HG02763 (cell line): ENCODE measurements around the gene LIPA.

ENCODE experiments used
- ATAC-seq: cut with Tn5 transposase; IDR thresholded peaks from one replicate; pipeline ENCODE4 v1.9.1; 2021; ENCODE audit warnings: mild to moderate bottlenecking, moderate library complexity; ENCODE audit not compliant: unreplicated experiment

The LIPA gene

DNA sequence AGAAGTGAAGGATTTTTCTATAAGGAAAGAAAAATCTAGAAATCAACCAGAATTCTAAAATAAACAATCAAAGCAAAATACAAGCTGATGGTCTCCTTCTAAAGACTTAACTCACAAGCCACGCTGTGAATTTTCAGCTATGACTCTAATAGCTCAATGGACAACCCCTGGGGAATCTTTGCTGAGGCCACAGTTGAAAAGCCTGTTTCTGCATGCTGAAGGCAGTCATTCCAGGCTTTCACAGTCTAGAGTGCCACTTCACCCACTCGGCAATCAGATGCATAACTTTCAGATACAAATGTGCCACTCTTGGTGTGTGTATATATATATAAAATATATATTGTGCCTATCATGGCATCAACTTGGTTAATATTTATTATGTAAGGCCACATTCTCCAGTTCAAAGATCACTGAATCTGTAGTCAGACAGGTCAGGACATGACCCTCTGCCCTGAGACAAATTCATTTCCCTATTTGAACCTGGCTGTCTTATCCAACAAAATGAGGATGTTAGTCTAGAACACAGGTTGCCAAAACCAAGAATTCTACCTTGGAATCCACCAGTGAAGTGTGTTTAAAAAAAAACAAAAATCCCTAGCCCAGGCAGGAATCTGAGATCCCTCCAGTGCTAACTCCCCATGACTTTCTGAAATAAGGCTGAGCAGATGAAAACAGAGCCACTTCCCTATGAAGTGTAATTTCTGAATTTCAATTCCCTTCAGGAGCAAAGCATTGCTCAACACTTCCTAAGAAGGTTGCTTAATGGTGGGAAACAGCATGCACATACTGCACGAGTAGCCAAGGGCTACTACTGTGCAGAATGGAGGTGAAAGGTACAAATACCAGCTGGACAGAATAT is 9.9 kb downstream of the LIPA start:
- no peak for ATAC-seq

DNA sequence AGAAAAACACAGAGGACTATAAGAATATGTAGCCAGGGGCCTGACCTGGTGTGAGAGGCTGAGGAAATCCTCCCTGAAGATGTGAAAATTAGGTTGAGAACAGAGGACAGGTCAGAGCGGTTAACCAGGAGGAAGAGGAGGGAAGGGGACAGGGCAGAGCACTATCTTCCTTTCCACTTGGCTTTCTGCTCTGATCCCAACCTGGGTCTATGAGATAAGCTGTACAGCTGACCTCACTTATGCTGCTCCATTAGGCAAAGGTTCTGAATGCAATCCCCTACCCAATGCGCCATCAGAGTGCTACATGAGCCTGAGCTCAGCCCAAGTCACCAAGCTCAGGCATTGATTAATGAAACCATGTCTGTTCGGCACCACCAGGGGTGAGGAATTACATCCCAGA is 10.5 kb downstream of the LIPA start:
- ATAC-seq: no peak

DNA sequence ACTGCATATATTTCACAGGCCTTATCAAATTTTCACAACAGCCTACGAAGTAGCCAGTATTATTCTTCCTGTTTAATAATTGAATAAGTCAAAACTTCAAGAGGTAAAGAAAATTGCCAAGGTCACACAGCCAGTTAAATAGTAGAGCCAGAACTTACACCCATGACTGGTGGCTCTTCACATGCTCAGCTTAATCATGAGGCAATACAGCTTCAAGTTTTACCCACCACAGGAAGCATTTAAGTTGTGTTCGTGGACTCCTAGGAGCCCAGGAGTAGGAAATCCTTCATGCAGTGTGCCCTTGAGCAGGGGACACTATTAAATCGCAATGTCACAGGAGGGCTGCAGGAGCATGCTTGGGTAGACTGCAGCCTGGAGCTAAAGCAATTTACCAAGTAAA is 11.1 kb downstream of the LIPA start:
- no peak for ATAC-seq

DNA sequence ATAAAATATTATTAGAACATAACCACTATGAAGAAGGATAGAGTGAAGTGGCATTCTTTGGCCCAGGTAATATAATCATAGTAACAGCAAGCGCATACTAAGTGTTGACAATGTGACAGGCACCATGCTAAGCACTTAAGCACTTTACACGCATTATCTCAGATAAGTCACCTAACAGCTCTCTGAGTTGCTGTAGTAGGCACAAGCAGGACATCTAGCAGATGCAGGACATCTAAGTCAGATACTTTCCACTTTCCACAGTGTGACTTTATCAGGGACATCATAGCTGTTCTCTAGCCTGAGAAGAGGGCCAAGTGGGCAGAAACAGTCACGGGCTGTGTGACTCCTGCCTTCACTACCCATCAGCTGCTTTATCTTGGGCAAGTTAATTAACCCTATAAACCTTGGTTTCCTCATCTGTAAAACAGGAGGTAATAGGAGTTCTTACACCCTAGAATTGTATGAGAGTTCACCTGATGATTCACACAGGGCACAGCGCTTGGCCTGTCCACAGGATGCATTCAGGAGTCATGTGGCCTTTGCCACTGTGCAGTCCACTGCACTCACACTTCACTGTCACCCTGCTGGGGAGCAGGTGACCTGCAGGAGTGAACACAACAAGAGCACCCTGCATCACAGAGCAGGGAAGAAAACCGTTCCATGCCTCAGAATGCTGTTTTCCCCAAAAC is 12.5 kb downstream of the LIPA start:
- ATAC-seq: no peak

DNA sequence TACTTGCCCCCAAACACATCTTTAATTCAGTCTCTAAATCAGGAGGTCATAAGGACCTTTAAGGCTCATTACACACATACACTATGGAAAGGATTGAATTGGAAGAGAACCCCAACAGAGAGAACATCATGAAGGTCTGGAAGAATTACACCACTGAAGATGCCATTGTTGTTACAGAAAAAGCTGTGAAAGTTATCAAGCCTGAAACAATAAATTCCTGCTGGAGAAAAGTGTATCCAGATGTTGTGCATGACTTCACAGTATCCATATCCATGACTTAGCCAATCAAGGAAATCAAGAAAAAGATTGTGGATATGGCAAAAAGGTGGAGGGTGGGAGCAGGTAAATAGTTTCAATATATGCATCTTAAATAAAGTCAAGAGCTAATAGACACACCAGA is 13.7 kb downstream of the LIPA start:
- ATAC-seq: no peak

DNA sequence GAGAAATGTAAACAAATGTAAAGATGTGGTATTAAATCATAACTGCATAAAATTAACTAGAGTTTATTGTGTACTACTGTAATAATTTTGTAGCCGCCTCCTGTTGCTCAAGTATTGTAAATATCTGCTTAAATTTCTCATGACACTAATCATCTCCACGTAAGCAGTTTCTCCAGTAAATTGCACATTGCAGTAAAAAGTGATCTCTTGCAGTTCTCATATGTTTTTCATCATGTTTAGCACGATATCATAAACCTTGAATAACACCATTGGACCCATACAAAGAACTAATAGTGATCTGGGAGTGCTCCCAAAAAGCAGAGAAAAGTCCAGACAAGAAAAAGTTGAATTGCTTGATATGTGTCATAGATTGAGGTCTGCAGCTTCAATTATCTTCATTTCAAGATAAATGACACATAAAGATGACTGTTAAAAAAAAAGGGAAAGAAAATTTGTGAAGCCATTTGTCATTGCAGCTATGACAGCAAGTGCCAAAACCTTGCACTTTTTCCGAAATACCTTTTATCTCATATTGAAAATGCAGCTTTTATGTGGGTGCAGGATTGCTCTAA is 15.3 kb downstream of the LIPA start:
- no peak for ATAC-seq

DNA sequence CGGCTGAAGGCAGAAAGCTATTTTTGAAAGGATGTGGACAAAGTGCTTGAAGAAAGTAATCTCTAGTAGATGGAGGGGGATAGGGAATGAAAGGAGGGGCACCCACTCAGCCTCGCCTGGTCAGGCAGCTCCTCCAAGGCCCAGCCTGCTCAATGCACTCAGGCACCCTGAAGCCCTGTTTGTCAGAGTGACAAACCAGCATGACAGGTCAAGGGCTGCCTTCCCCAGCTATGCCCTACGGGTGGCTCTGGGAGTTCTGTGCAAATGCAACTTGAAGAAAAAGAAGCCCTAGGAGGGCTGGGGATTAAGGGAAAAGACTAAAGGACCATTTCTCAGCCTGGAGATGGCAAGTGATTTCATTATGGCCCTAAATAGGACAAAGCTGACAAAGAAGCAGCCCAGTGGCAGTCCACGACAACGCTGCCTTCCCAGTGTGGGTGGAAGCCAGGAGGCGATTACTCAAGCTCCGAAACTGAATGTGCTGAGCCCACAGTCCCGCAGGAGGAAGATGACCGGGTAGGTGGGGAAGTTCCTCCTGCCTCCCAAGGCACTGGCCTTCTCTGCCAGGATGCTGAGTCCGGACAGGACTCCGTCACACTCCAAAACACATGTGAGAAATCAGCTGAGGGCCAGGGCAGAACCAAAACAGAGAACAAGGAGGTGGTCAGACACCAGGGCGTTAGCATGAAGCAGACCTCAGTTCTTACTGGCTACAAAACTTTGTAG is 16.3 kb downstream of the LIPA start:
- ATAC-seq: no peak

DNA sequence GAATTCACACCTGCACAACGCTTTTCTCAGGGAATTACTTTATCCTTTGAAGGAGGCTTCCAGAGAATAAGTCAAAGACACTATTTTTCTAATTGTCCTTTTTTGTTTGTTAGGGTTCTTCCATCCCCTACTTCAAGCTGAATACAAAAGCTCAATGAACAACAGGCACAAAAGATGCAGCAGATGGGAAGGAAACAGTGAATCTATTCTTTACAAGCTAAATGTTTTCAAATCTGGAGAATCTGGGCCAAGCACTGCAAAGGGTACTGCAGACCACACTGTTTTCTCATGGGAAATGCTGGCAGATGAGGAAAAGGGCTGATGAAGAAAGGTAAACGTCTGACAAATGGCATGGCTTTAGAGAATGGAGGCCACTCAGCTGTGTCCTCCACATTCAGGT is 18.5 kb downstream of the LIPA start:
- ATAC-seq: no peak

DNA sequence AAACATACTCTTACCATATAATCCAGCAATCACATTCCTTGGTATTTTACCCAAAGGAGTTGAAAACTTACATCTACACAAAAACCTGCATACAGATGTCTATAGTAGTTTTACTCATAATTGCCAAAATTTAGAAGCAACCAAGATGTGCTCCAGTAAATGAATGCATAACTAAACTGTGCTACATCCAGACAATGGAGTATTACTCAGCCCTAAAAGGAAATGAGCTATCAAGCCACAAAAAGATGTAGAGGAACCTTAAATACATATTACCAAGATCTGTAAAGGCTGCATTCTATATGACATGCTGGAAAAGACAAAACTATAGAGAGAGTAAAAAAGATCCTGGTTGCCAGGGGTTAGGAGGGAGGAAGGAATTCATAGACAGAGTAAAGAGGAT is 22.6 kb downstream of the LIPA start:
- no peak for ATAC-seq

DNA sequence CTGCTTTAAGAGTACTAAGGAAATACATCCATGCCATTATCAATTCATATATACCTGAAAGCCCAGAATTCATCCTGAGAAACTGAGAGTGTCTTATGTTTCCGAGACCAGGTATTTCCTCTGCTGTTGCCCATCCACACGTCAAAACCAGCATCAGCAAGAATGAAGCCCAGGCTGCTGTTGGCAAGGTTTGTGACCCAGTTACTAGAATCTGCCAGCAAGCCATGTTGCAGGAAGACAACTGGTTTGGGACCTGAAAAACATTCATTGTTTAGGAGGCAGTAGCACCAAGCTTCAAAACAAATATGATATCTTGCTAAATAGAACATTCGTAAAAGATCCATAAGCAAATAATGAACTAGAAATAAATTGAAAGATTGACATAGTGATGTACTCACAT is 23.4 kb downstream of the LIPA start:
- ATAC-seq: no peak

DNA sequence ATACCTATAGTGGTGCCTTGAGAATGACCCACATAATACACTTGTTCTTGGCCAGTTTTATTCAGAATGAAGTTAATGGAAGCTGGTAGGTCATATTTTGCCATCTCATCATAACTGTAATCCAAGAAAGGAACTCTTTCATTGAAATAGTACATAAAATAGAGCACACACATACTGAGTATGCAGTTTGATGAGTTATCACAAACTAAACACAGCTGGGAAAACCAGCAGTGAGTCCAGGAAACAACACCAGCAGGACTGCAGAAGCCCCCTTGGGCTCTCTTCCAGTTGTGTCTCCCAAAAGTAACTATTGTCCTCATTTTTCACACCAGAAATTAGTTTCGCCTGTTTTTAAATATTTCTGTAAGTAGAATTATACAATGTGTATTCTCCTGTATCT is 24.7 kb downstream of the LIPA start:
- no peak for ATAC-seq

DNA sequence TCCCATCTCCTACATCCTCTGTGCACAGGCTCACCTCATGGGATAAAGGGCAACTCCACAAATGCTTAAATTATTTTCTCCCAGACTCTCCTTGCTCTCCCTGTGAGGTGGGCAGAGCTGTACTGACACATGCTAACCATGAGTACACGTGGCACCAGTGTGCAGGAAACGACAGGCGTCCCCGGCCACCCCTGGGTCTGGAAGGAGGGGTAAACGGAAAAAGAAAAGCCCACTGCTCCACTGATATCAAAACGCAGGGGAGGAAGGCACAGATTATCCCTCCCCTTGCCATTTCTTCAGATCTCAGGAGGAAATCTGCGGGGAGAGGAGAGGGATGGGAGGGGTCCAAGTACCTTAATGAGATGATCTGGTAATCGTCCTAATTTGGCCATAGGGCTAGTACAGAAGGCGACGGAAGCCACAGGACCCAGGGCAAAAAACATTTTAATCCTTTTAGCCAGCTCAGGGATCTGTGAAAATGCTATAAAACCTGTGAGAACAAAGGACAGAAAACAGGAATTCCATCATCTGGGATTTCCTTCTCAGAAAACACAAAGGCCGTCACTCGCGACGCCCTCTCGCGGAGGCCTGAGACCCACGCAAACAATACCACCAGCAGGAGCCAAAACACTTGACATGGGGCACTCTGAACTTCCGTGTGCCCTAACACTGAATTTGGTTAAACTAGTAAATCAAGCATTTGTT is 26.7 kb downstream of the LIPA start:
- ATAC-seq: no peak

DNA sequence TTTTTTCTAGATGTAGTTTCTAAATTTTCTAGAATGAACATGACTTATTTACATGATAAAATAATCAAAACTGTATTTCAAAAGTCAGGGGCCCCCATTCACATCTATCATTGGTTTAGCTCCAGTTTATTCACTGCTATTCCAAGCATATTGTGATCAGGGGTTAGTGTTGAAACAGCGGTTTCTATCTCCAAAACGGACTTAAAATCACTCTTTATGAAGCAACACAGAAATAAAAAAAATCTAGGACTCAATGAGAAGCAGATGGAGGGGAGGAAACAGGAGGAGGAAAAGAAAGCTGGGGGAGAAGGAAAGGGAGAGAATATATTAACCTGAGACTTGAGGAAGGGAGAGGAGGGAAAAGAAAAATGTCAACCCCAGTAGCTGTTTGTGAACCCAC is 29.7 kb downstream of the LIPA start:
- no peak for ATAC-seq

DNA sequence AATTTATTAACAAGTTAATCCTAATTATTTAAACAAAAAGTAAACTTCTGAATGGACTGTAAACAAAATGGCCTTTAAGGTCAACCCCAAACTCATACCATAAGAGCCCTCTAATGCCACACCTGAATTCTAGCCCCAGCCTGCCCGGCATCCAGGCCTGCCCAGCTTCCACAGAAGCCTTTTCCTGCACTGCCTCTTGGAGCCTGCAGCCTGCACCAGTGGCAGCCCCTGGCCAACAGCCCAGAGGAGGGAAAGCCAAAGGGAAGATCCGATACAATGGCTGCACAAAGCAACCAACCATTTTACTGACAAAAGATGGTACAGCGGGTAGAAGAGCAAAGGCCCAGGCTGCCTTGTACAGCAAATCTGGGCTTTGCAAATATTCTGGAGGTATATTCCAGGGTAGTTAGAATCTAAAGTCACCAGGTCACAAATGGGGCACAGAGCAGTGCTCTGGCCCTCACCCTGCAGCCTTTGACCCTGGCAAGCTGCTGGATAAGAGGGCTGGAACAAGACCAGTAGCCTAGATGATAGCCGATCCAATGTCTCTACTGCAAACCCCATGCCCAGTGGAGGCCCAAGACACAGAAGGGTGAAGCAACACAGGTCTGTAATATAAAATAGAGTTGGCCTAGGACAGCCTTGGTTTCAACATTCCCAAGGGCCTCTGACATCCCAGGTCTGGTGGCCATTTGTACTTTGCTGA is 31.9 kb downstream of the LIPA start:
- ATAC-seq: no peak

DNA sequence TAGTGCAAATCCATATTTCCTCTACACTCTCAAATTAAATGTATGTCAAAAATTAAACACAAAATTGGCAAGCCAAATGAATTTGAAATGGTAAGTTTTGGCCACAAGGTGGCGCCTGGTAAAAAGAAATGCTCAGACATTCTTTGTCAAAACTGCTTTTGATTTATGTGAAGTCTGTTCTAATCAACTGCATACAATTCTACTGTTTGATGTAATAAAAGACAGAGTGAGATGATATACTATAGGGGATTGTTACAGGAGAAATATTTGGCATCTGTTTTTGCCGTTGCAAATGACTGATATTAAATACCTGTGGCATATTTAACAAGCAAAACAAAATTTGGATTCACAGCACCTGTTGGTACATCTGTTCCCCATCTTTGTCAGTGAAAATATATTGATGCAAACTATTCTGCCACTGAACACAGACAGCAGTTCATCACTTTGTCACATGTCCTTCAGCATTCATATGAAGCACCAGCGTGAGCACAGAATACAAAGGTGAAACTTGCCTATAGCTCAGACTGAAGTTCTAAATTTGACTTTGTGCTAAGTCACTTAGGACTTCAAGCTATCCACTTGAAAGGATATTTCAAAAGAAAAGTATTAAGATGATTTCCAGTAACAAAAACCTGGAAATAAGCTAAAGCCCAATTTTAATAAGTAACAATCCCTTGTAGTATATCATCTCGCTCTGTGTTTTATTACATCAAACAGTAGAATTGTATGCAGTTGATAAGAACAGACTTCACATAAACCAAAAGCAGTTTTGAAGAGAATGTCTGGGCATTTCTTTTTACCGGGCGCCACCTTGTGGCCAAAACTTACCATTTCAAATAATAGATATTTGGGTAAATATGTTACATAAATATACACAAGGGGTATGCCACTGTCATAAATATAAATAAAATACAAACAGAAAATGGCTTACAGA is 34.3 kb downstream of the LIPA start:
- ATAC-seq: no peak

DNA sequence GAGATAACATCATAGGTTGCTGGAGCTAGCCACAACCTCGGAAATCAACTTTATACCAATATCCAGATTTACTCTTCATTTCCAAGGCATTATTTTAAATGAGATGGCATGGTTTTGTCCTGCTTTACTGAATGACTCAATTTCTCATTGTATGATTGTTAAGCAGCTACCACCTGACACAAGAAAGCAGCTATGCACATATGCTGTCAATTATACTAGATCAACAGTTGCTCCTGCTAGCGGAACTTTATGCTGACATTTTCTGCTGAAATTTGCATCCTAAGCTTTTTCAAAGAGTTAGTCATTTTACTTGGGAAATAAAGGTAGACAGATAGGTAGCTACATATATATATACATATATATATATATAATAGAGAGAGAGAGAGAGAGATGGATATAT is 35.5 kb downstream of the LIPA start:
- no peak for ATAC-seq

DNA sequence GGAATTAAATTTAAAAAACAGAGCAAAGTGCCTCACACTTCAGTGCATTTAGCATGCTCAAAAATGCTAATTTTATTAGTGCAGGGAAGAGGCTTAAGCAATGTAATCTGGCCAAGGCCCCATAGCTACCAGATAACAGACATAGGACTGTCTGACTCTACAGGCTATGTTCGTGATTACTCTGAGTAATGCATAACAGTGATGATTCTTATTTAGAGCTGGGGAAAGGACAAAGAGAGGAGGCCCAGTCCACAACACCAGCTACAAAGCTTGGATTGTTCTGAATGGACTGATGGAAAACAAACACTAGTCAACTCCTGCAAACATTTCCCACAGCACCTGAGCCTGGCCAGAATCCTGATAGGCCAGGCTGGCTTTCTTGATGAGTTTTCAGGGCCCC is 36.1 kb downstream of the LIPA start:
- no peak for ATAC-seq

DNA sequence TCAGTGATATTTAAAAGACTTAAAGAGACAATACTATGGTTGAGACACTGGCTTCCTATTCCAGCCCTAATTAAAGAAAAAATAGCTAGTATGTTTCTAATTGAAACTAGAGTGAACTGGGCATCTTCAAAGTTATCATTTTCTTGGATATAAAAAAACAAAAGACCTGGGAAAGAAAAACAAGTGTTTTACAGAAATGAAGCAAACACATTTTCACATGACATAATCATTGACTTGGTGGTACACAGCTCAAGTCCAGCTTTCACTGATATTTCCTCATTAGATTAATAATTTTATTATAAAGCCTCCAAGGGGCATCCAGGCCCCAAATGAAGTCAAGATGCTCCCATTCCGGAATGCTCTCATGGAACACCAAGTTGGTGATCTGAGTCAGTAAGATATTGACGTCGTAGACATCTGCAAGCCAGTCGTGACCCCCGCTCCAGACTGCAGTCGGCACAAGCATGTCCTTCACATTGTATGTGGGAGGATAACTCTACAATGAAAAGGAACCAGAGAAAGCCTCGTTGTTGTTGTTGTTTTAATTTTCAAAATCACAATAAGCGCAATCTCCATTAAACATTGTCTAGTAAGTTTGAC is 36.9 kb downstream of the LIPA start:
- no peak for ATAC-seq
